Tibial nerve (tissue), 4 donors: ENCODE measurements around the gene IER3. TPM values are rescaled to one million over a fixed set of nuclear protein-coding genes. Genes with fewer than 3 reads are reported as not detected.

ENCODE experiments used
- DNase-seq, 2 donors: peaks; one replicate each; pipeline ENCODE4 v3.0.0-alpha.2; 2019; ENCODE audit warnings: low spot score in 2 of 2
- H3K27ac ChIP-seq, 4 donors: fragments of 200-600 bp; sonication (generic) in 3 of 4; one replicate each; pipeline ENCODE4 v1.5.1; 2017 to 2019; ENCODE audit warnings: mild to moderate bottlenecking in 1 of 4
- H3K27me3 ChIP-seq, 2 donors: fragments of 200-600 bp; sonication (generic) in 1 of 2; one replicate each; pipeline versions ENCODE4 v1.5.1 to v1.6.0; 2017 to 2019
- H3K36me3 ChIP-seq, 3 donors: fragments of 200-600 bp; sonication (generic); one replicate each; pipeline ENCODE4 v1.5.1; 2018 to 2019
- H3K4me1 ChIP-seq, 4 donors: fragments of 200-600 bp; sonication (generic) in 3 of 4; one replicate each; pipeline ENCODE4 v1.5.1; 2017 to 2019
- H3K4me3 ChIP-seq, 4 donors: fragments of 200-600 bp; sonication (generic) in 3 of 4; one replicate each; pipeline ENCODE4 v1.5.1; 2017 to 2019; ENCODE audit warnings: mild to moderate bottlenecking in 1 of 4, moderate library complexity in 1 of 4
- H3K9me3 ChIP-seq, 4 donors: fragments of 200-600 bp; sonication (generic) in 3 of 4; one replicate each; pipeline ENCODE4 v1.5.1; 2017 to 2019
- CTCF ChIP-seq, 5 experiments: fragments of 200-600 bp in 3 of 5; fragments of 450-650 bp in 2 of 5; sonication (generic) in 3 of 5; IDR thresholded peaks; one replicate each; pipeline ENCODE4 v1.5.1; 2016 to 2019; ENCODE audit warnings: antibody characterized with exemption in 5 of 5, mild to moderate bottlenecking in 3 of 5, moderate library complexity in 2 of 5
- EP300 ChIP-seq, 2 donors: sonication (generic); formaldehyde crosslinking; IDR thresholded peaks; one replicate each; pipeline ENCODE4 v1.6.1; 2017; ENCODE audit warnings: antibody characterized with exemption in 2 of 2, mild to moderate bottlenecking in 1 of 2
- POLR2A ChIP-seq, 2 donors: fragments of 450-650 bp; IDR thresholded peaks; one replicate each; pipeline ENCODE4 v1.6.1; 2017; ENCODE audit warnings: antibody characterized with exemption in 2 of 2, mild to moderate bottlenecking in 2 of 2, moderate library complexity in 2 of 2
- WGBS, 2 donors: methylation state at CpG; one replicate each; pipeline ENCODE4 v1.1.5; 2018; 5-methylcytosine and 5-hydroxymethylcytosine counted together
- total RNA-seq, 4 donors: library from RNA; depleted of rRNA; stranded (reverse); fragments of >200 nt; gene quantifications; one replicate each; pipeline ENCODE4 v1.1.0, GENCODE V29; 2016

IER3 gene
- total RNA-seq, 4 donors from 2014 or later: 4.5 to 15.3 (median 8.0) TPM

GRCh38 chr6:30707281-30707850 is 37.0 kb downstream of the IER3 start:
- Histone ChIP-seq H3K4me3 (no peak overlapping the region), H3K27me3 (no peaks in the 10 kb centered on the region), H3K36me3 (peaks cover 1 to 100% (median 4%) of the 10 kb centered on the region in 3 donors), H3K9me3 (no peaks in the 10 kb centered on the region), H3K4me1 (no peaks in the 10 kb centered on the region), H3K27ac (no peak overlapping the region)
- no peak for TF ChIP-seq CTCF (IDR thresholded peaks at IDR 0.05)
- TF ChIP-seq POLR2A (IDR thresholded peaks at IDR 0.05): no peak
- TF ChIP-seq EP300 (IDR thresholded peaks at IDR 0.05): no peak
- 82 to 88% methylated on average over 6 of the region's 6 CpGs for WGBS, 2 donors
- DNase-seq: no peak

GRCh38 chr6:30705620-30706019 is 38.7 kb downstream of the IER3 start:
- Histone ChIP-seq H3K4me3 (no peak overlapping the region), H3K9me3 (no peaks in the 10 kb centered on the region), H3K27me3 (no peaks in the 10 kb centered on the region), H3K27ac (no peak overlapping the region), H3K4me1 (no peaks in the 10 kb centered on the region), H3K36me3 (peaks cover 0 to 100% (median 4%) of the 10 kb centered on the region in 3 donors)
- 91 to 93% methylated on average over 4 of the region's 4 CpGs for WGBS, 2 donors
- DNase-seq: no peak
- TF ChIP-seq POLR2A (IDR thresholded peaks at IDR 0.05) (no peak), EP300 (IDR thresholded peaks at IDR 0.05) (no peak), CTCF (IDR thresholded peaks at IDR 0.05) (no peak)

- 89% methylated on average over 4 of the region's 4 CpGs for WGBS, 2 donors
- TF ChIP-seq EP300 (IDR thresholded peaks at IDR 0.05): no peak
- no peak for TF ChIP-seq POLR2A (IDR thresholded peaks at IDR 0.05)
- no peak for TF ChIP-seq CTCF (IDR thresholded peaks at IDR 0.05)
- H3K9me3 ChIP-seq: no peaks in the 10 kb centered on the region
- H3K4me1 ChIP-seq: no peaks in the 10 kb centered on the region
- H3K27me3 ChIP-seq: no peaks in the 10 kb centered on the region
- H3K27ac ChIP-seq: no peak overlapping the region
- peaks cover 3 to 98% (median 4%) of the 10 kb centered on the region in 3 donors for H3K36me3 ChIP-seq
- no peak overlapping the region for H3K4me3 ChIP-seq
- no peak for DNase-seq
Measured at GRCh38 chr6:30703821-30704220, 40.5 kb downstream of the IER3 start.

GRCh38 chr6:30703011-30703410 is 41.3 kb downstream of the IER3 start:
- Histone ChIP-seq H3K36me3 (peaks cover 3 to 90% (median 4%) of the 10 kb centered on the region in 3 donors), H3K27me3 (no peaks in the 10 kb centered on the region), H3K27ac (no peak overlapping the region), H3K9me3 (no peaks in the 10 kb centered on the region), H3K4me3 (no peak overlapping the region), H3K4me1 (no peaks in the 10 kb centered on the region)
- no peak for DNase-seq
- WGBS, 2 donors: 95 to 99% methylated on average over 10 of the region's 10 CpGs
- no peak for TF ChIP-seq EP300 (IDR thresholded peaks at IDR 0.05)
- TF ChIP-seq POLR2A (IDR thresholded peaks at IDR 0.05): no peak
- no peak for TF ChIP-seq CTCF (IDR thresholded peaks at IDR 0.05)

- 59 to 60% methylated on average over 4 of the region's 4 CpGs for WGBS, 2 donors
- Histone ChIP-seq H3K27ac (no peak overlapping the region), H3K27me3 (no peaks in the 10 kb centered on the region), H3K4me1 (peaks cover 0 to 5% (median 0%) of the 10 kb centered on the region in 4 donors), H3K9me3 (no peaks in the 10 kb centered on the region), H3K36me3 (peaks cover 3 to 63% (median 4%) of the 10 kb centered on the region in 3 donors), H3K4me3 (no peak overlapping the region)
- no peak for DNase-seq
- TF ChIP-seq CTCF (IDR thresholded peaks at IDR 0.05): no peak
- TF ChIP-seq POLR2A (IDR thresholded peaks at IDR 0.05): no peak
- no peak for TF ChIP-seq EP300 (IDR thresholded peaks at IDR 0.05)
Measured at GRCh38 chr6:30700340-30700739, 44.0 kb downstream of the IER3 start.
